Stimulated activated CD8-positive, alpha-beta memory T cell treated with anti-CD3 and anti-CD28 coated beads, Interleukin-15, amount 100 ng/mL, for 24 hours (primary cell): Measurements from ENCODE around the gene GALNT12.

ENCODE experiments used
- DNase-seq: peaks from one replicate; pipeline ENCODE4 v3.0.0-alpha.2; 2020; ENCODE audit warnings: low read depth

The GALNT12 gene

DNA sequence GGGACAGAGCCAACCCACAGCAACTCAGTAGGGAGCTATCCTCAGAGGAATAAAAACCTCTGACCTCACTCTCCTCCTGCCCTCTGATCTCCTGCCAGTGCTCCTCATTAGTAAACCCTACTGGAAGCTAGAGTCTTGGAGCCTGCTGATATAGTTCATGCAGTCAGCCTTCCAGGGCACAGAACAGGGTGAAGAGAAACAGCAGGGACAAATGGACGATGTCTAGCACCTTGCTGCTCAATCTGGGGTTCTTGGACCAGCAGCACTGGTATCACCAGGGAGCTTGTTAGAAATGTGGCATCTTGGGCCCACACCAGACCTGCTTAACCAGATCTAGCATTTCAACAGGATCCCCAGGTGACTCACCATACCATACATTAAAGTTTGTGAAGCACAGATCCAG lies 5.5 kb upstream of the GALNT12 start:
- DNase-seq: no peak

DNA sequence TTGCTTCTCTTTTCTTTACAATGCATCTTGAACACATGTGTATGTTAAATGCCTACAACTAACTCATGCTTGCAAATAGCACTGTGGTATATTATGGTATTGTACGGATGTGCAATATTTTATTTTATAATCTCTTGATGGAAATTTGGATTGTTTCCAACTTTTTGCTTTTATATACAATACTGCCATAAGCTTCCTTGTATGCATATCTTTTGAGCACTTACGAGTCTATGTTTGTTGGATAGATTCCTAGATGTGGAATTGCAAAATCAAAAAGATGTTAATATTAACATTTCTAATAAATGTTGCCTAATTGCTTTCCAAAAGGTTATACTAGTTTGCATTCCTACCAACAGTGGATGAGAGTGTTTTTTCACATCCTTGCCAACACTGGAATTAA lies 3.4 kb upstream of the GALNT12 start:
- no peak for DNase-seq

DNA sequence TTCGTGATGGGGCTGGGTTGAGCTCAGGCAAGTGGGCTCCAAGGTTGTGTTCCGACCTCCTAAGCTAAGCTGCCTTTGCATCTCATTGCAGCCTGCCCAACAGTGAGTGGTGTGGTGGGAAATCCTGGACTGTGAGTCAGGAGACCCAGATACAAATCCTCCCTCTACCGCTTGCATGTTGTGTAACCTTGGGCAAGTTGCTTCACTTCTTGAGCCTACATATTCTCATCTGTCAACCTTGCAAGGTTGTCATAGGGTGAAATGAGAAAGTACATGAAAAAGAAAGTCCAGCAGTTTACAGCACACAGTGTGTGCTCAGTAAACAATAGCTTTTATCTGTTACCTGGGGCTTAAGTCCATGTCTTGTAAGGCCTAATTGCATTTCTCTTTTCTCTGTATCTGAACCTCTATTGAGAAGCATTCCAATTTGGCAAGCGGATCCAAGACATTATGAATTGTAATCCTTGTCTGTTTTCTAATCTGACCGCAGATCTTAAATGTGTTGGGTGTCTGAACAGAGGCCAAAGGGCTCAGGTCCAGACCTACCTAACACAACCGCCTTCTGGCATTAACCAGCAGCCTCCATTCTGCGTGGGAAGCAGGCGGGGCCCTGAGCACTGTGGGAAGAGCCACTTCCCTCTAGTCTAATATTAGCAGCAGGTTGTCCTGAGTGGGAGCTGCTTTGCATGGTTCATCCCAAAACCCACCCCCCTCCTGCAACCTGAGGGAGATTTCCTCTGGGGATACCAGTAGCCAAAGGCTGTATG lies 1.8 kb upstream of the GALNT12 start:
- DNase-seq: no peak

DNA sequence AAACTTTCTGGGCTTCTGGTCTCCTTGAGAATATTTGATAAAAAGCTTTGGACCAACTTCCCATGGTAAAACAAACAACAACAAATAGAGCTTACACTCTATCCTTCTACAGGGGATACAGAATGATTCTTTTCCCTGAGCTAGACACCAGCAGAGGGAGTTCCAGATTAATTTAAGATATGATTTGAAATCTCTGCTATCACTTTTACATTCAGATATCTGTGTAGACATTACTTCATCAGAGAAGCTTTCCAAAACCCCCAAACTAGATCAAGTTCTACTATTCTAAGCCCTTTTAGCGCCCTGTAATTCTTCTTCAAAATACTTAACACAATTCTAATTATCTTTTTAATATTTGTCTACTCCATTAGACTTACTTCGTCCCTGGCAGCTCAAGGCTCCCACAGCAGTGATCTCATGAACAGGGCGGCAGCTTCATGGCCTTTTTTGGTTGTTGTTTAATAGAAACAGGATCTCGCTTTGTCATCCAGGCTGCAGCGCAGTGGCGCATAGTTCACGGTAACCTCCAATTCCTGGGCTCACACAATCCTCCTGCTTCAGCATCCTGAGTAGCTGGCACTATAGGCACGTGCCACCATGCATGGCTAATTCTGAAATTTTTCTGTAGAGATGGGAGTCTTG lies 955 bp upstream of the GALNT12 start:
- DNase-seq: no peak

- DNase-seq: no peak
Measured at GRCh38 chr9:98807814-98808195, 335 bp downstream of the GALNT12 start.

DNA sequence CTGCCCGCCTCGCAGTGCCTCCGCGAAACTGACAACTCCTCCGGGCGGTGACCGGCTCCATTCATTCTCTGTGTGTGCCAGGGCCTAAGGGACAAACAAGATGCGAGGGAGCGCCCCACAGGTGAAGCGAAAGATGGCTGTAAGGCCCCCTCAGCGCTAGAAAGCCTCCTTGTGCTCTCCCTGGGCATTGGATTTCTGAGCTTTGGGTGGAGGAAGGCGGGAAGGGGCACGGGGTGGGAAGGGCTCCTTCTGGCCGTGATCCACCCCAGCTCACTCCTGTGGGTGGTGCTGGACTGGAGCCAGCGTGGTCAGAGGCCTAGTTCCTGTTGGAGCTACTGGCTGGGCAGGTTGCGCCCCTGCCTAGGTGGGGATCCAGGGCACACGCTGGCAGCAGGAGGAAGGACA lies 943 bp downstream of the GALNT12 start:
- no peak for DNase-seq

DNA sequence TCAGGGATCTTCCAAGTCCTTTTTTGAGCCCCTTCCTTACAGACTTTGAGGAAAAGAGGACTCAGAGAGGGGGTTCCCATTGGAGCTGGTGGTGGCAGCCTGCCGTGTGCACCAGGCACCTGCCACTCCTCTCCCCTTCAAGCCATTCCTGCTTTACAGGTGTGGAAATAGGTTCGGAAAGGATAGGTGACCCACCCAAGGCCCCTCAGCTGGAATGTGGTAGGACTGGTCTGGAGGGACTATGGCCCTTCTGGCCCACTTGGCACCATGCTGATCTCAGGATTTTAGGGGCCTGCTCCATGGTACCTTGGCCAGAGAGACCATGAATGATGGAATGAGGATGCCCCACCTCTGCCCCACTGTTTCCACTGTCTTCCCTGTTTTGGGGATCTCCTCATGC lies 1.4 kb downstream of the GALNT12 start:
- no peak for DNase-seq

DNA sequence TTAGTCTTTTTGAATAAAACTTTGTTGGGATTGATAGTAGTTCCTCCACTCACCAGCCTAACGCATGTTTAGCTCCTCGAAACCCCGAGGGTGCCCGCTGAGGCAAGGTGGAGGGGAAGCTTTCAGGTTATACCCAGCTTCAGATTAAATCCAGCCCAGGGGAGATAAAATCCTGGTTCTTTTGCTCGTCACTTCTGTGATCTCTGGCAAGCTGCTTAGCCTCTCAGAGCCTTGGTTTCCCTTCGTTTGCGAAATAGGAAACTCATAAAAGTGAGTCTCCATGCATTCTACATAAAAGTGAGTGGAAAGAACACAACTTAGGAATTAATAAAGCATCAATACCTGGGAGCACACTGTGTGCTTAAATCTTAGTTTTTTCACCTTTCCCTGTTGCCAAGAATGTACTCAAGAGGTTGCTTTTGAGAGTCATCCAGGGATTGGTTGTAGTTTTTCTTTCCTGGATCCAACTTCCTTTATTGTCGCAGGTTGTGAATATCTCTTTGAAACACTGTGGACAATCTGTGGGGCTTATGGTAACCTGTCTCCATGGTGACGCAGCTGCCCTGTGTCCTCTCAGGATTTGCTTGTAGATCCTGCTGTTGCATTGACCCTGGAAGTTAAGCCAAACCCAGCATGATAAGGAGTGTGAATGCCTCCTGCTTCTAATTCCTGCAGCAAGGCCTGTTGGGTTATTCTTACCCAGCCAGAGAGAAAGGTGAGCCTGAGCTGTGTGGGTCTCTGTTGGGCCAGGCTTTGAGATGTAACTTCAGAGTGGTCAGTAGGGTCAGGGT lies 2.0 kb downstream of the GALNT12 start:
- DNase-seq: no peak

DNA sequence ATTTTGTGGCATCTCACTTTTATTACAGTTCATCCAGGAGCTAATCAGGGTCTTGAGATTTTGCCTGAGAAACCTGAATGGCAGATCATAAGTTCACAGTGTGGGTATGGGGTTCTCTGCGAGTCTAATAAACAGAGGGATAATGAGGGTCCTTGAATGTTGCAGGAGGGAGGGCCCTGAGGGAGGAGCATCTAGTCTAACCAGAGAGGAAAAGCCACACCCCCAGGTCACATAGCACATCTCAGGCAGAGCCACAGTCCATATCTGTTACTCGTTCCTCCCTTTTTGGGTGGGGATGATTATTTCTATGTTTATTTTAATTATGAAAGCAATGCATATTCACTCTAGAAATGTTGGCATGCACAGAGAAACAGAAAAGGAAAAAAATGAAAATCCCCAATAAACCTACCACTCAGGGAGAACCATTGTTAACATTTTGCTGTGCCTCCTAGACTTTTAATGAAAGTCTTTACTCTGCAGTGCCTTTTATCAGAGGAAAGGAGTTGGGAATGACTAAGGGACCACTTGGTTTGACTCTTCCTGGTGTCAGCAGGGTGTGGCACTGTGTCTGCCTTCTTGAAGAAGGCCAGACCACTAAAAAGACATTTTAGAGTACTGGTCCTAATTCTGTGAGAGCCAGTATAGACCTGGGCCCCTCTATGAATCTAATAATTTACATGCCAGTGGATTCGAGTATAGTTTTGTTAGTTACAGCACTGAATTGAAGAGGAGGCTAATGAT lies 2.8 kb downstream of the GALNT12 start:
- DNase-seq: no peak

DNA sequence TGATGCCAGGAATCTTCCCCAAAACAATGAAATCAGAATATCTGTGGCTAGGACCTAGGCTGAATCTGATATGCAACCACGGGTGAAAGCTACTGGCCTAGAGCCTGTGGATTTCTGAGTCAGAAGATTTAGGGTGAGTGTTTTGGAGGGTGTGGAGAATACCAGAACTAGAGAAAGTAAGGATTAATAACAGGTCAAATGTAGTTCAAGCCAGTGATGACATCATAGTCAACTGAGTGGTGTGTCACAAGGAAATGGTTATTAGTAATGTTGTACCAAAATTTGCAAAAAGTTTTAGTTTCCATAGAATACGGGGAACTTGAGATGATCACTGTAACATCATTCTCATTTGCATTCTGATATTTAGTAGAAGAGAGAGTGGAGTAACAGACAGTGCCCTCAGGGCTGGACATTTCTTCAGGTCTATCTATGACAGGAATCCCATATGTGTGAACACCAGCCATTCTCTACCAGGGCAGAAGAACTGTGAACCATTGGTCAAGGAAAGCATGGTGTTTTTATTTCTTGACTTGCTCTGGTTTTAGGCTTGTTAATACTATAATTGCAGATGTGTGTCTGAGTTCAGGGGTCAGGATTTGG lies 3.7 kb downstream of the GALNT12 start:
- DNase-seq: no peak

DNA sequence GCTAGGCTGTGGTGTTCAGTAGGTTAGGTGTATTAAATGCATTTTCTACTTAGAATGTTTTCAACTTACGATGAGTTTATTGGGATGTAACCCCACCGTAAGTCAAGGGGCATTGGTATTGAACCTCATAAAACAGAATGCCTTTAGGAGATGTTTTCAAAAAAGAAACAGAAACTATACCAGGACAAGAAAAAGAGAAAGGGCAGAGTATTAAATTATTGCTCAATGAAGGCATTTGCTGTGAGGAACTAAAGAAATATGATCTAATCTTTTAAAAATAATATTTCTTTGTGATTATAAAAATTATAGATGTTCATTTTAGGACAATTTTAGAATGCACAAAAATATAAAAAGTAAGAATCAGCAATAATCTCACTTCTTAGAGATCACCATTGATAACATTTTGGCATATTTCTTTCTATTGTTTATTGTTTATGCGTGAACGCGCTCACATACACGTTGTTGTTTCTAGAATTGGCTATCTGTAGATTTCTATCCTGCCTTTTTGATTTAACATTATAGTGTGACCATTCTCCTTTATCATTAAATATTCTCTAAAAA lies 8.0 kb downstream of the GALNT12 start:
- no peak for DNase-seq

DNA sequence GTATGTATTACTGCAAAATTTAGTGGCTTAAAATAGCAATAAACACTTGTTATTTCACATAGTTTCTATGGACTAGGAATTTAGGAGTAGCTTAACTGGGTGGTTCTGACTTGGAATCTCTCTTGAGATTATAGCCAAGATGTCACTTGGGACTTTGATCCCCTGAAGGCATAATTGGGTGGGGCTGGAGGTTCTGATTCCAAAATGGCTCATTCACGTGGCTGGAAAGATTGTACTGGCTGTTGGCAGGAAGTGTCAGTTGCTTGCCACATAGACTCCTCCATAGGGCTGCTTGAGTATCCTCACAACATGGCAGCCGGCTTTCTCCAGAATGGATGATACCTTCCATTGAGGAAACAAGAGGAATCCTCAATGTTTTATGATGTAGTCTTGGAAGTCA lies 11.3 kb downstream of the GALNT12 start:
- DNase-seq: no peak

GRCh38 chr9:98819231-98819630 lies 11.8 kb downstream of the GALNT12 start:
- no peak for DNase-seq

DNA sequence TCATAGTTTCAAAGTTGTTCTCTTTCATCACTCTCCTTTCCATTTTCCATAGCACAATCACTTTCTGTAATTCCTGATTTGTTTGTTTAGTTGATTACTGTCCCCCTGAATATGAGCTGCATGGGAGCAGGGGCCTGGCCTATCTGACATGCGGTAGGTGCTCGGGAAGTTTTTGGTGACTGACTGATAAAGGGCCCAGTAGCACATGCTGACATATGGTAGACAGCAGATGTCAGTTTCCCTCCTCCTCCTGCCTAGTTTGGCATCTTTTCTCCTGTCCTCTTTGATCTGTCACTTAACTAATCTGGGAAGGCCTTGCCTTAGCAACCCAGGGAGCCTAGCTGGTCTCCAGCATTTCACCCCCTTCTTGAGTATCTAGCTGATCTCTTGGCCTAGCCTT lies 14.4 kb downstream of the GALNT12 start:
- DNase-seq: no peak

GRCh38 chr9:98822661-98823060 lies 15.2 kb downstream of the GALNT12 start:
- DNase-seq: no peak

- DNase-seq: no peak
Measured at GRCh38 chr9:98823666-98824334, 16.3 kb downstream of the GALNT12 start.

GRCh38 chr9:98825414-98825813 lies 17.9 kb downstream of the GALNT12 start:
- no peak for DNase-seq

GRCh38 chr9:98826716-98827115 lies 19.2 kb downstream of the GALNT12 start:
- DNase-seq: no peak

DNA sequence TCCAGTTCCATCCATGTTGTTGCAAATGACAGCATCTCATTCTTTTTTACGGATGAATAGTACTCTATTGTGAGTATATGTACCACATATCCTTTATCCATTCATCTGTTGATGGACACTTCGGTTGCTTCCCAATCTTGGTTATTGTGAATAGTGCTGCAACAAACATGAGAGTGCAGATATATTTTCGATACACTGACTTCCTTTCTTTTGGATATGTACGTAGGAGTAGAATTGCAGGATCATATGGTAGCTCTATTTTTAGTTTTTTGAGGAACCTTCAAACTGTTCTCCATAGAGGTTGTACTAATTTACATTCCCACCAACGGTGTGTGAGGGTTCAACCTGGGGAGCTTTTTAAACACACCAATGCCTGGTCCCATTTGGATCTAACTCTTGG lies 22.3 kb downstream of the GALNT12 start:
- no peak for DNase-seq

- no peak for DNase-seq
Measured at GRCh38 chr9:98830554-98830953, 23.1 kb downstream of the GALNT12 start.

DNA sequence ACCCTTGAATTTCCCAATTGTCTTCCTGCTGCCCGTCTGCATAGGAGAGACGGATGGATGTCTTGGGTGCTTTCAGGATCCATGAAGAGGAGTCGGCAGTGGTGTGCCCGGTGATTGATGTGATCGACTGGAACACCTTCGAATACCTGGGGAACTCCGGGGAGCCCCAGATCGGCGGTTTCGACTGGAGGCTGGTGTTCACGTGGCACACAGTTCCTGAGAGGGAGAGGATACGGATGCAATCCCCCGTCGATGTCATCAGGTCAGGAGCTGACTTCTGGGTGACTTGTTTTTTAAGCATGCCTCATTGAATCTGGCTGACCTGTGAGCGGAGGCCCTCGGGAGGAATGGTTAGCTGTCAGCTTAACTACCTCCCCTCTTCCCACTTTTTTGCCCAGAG lies 24.2 kb downstream of the GALNT12 start:
- DNase-seq: no peak
